GM18867 (cell line): Measurements from ENCODE around the gene TMEM60.

ENCODE experiments used
- ATAC-seq: cut with Tn5 transposase; IDR thresholded peaks from one replicate; pipeline ENCODE4 v1.9.1; 2021; ENCODE audit warnings: mild to moderate bottlenecking, moderate library complexity; ENCODE audit not compliant: unreplicated experiment

Gene TMEM60

DNA sequence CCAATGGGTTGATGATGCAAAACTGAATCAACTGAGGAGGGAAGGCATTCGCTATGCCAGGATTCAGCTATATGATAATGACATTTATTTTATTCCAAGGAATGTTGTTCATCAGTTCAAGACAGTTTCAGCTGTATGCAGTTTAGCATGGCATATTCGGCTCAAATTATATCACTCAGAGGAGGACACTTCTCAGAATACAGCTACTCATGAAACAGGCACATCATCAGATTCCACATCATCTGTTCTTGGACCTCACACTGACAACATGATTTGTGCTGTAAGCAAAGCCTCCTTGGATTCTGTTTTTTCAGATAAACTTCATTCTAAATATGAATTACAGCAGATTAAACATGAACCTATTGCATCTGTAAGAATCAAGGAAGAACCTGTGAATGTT is 19.7 kb downstream of the TMEM60 start:
- no peak for ATAC-seq

DNA sequence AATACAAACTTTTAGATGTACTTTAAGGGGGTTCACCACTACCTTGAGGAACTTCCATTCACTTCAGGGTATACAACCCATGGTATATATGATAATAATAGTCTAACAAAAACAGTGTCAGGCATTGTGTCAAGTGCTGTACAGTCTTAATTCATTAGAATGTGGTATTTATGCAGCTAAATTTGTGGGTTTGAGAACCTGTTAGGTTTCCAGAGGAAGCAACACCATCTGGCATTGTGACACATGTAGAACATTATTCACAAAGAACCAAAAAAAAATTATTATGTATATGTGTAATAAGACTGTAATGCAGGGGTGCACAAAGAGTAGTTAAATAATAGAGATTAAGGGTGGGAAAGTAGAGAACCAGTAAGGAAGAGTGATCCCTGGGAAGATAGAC is 26.3 kb downstream of the TMEM60 start:
- ATAC-seq: no peak

DNA sequence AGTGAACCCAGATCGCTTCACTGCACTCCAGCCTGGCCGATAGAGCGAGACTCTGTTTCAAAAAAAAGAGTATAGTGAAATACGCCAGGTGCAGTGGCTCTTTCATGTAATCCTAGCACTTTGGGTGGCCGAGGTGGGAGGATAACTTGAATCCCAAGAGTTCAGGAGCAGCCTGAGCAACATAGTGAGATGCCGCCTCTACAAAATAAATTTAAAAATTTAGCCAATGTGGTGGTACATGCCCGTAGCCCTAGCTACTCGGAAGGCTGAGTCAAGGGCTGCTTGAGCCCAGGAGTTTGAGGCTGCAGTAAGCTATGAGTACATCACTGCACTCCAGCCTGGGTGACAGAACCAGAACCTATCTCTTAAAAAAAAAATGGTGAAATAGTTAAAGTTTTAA is 27.9 kb downstream of the TMEM60 start:
- ATAC-seq: no peak

DNA sequence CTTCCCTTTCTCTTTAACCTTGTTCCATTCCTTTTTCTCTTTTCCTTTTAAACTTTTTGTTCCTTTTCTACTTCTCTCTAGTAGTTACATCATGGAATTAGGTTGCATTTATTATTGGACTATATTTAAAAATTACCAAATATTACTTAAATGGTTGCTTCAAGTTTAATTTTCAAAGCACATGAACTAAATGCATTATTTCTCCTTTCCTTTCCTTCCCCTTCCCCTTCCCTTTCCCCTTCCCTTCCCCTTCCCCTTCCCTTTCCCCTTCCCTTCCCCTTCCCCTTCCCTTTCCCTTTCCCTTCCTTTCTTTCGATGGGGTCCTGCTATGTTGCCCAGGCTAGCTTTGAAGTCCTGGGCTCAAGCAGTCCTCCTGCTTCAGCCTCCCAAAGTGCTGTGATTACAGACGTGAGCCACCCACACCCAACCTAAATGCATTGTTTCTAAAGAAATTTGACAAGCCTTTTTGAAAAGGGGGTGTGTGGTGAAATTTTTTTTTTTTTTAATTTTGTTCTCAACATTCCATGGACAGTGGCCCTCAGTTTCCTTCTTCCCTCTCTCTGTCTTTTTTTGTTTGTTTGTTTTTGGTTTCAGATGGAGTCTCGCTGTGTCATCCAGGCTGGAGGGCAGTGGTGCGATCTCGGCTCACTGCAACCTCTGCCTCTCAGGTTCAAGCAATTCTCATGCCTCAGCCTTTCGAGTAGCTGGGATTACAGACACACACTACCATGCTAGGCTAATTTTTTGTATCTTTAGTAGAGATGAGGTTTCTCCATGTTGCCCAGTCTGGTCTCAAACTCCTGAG is 31.2 kb downstream of the TMEM60 start:
- ATAC-seq: no peak

DNA sequence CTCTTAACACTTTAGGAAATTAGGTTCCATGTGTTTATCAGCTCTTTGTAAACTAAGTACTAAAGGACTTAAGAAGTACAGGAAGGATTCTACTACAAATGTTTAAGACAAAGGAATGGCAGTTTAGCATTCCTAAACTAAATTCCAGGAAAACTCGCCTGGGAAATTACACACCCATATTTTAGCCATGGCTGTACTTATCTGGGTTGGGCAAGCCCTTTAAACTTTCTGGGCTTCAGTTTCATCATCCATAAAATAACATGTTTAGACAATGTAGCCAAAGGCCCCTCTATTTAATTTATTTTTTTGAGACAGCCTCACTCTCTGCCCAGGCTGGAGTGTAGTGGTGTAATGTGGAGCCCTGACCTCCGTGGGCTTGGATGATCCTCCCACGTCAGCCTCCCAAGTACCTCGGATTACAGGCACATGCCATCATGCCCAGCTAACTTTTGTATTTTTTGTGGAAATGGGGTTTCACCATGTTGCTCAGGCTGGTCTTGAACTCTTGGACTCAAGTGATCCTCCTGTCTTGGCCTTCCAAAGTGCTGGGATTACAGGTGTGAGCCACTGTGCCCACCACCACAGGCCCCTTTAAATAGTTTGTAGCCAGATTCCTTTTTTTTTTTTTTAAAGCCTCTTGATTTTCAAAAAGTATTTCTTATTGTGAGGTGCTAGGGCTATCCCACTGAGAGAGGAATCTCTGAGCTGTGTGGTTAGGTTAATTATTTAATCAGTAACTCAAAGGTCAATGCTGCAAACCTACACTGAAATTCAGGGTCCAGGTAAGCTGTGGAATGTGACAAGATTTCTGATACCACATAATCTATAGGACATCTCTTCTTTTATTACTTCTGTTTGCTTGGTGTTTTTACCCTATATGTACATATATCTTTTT is 32.1 kb downstream of the TMEM60 start:
- ATAC-seq: no peak

DNA sequence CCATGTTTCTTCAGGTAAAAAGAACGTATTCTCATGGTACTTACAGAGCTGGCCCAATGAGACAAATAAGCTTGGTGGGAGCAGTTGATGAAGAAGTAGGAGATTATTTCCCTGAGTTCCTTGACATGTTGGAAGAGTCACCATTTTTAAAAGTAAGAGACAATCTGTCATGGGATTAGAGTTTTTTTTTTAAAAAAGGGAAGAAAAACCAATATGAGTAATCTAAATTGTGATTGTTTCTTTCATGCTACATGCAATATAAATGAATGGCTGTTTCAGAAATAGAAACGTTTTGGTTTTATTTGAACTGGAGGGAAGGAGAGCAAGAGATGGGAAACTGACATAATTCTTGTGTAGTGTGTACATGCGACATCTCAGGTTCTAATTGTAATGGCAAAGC is 32.8 kb downstream of the TMEM60 start:
- no peak for ATAC-seq

DNA sequence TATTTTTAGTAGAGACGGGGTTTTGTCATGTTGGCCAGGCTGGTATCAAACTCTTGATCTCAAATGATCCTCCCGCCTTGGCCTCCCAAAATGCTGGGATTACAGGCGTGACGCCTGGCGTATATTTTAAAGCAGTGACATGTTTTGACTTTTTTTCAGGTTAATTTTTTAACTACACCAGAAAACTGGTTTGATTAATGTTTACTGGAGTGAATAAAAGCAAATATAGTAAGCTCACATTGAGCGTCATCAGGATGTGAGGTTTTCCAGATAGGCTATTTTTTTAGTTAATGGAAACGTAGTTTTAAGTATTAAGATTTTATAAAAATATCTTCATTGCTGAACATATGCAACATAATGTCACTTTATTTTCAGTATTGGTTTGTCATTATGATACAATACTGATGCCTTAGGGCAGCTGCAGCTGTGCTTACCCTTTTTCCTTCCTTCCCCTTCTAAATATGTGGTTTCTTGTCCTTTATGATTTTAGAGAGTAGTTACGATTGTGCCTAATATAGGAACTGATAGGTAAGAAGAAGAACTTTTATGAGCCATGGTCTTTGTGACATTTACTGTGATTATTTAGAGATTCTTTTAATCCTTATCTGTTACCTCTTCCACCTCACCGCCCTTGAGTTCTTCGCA is 37.3 kb downstream of the TMEM60 start:
- ATAC-seq: no peak

DNA sequence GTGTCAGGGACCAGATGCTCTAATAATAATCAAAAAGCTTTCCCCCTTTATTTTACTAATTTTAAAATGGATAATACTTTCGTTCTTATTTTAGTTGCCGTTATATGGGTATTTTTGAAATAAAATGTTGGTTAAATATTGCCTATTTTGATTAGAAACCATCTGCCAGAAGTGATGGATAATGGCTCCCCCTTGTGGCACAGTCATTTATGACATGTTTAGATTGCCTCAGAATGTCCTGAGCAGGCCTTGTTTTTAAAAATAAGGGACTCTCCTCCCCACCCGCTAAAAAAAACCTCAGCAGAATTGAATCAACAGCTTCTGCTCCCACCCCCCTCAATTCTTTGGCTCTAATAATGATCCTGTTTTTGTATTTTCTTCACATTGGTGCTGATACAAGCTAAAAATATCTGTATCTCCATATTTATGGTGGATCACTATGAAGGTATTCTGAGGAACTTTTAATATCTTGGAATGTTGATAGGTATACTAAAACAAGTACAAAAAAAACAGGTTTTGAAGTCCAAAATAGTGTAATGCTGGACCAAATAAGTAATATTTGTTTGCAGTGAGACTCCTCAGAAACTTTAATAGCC is 38.8 kb downstream of the TMEM60 start:
- ATAC-seq: peak; percentile 37

DNA sequence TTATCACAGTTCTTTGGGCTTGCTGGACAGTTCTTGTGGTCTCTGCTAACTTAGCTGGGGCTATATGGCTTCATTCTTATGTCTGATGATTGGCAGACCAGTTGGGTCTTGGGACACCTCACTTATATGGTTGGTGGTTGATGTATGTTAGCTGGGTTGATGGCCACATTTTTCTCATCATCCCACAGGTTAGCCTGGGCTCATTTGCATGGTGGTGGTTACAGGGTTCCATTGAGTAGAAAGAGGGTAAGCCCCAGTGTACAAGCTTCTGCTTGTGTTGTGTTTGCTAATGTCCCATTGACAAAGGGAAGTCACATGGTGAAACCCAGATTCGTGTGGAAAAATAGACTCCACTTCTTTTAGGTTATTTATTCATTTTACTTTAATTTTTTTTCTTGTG is 40.6 kb downstream of the TMEM60 start:
- ATAC-seq: peak; percentile 93

DNA sequence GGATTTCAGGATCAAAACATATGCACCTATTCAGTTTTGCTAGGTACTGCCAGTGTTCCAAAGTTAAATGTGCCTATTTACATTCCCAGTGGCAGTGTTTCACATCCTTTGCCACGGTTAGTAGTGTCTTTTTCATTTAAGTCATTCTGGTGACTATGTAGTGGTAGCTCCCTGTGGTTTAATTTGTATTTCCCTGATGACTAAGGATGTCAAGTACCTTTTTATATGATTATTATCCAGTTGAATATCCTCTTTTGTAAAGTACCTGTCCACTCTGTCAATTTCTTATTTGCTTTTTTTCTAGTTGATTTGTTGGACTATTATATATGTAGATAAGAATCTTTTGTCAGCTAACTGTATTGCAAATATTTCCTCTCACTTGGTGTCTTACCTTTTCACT is 45.1 kb downstream of the TMEM60 start:
- no peak for ATAC-seq

DNA sequence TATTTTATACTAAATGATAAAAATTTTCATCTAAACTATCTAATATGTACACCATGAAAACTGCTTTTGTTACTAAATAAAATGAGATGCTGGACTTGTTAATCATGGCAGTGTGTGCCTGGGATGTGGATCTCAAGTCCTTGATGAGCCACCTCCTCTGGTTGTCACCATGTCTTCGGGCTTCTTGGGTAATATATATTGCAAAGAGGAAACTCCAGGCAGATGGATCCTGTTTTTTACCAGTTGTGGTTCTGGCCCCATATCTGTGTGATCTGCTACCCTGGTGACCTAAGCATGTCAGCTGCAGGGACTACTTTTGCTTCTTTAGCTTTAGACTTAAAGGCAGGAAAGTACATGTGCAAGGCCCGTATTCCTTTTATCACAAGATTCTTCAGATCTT is 46.2 kb downstream of the TMEM60 start:
- no peak for ATAC-seq

DNA sequence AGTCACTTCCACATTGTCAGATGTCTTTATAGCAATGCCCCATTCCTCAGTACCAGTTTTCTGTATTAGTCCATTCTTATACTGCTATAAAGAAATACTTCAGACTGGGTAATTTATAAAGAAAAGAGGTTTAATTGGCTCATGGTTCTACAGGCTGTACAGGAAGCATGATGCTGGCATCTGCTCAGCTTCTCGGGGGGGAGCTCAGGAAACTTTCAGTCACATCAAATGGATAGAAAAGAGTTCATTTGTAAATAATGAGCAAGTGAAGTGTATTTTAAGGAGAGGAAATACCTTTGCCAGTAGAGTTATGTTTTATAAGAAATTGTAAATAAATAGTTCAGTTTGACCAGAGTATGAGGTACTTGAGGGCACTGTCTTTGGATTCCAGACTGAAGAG is 50.5 kb downstream of the TMEM60 start:
- ATAC-seq: no peak

DNA sequence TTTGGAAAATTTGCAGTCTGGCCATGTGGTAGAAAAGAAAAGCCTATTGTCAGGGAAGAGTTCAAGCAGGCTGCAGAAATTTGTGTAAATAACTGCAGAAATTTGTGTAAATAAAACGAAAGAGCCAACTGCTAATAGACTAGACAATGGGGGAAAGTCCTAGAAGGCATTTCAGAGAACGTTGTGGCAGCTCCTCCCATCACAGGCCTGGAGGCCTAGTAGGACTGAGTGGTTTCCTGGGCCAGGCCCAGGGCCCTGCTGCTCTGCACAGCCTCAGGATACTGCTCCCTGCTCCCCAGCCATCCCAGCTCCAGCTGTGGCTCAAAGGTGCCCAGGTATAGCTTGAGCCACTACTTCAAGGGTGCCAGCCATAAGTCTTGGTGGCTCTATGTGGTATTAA is 51.1 kb downstream of the TMEM60 start:
- no peak for ATAC-seq

DNA sequence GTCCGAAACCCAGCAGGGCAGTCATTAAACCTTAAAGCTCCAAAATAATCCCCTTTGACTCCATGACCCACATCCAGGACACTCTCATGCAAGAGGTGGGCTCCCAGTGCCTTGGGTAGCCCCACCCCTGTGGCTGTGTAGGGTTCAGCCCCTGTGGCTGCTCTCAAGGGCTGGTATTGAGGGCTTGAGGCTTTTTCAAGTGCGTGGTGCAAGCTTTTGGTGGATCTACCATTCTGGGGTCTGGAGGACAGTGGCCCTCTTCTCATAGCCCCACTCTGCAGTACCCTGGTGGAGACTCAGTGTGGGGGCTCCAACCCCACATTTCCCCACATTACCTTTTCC is 51.4 kb downstream of the TMEM60 start:
- ATAC-seq: no peak

DNA sequence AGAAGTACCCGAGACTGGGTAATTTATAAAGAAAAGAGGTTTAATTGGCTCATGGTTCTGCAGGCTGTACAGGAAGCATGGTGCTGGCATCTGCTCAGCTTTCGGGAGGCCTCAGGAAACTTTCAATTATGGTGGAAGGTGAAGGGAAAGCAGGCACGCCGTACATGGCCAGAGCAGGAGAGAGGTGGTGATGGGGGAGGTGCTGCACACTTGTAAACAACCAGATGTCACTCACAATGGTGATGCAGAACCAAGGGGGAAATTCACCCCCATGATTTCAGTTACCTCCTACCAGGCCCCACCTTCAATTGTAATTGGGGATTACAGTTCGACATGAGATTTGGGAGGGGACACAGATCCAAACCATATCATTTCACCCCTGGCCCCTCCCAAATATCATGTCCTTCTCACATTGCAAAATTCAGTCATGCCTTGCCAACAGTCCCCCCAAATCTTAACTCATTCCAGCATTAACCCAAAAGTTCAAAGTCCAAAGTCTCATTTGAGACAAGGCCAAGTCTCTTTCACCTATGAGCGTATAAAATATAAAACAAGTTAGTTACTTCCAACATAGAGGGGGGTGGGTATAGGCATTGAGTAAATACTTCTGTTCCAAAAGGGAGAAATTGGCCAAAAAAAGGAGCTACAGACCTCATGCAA is 51.9 kb downstream of the TMEM60 start:
- no peak for ATAC-seq

DNA sequence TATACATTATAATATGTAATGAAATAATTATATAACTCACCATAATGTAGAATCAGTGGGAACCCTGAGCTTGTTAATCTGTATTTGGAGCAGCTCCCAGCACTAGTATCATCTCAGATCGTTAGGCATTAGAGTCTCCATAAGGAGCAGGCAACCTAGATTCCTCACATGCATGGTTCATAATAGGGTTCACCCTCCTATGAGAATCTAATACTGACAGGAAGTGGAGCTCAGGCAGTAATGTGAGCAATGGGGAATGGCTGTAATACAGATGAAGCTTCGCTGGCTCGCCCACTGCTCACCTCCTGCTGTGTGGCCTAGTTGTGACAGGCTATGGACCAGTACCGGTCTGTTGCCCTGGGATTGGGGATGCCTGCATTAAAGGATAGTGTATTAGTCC is 52.5 kb downstream of the TMEM60 start:
- ATAC-seq: no peak
